Esophagus squamous epithelium (tissue), 5 donors: Measurements from ENCODE around the gene CGB2. TPM values are rescaled to one million over a fixed set of nuclear protein-coding genes. Genes with fewer than 3 reads are reported as not detected.
"Not testable (repeated sequence)": the region's sequence is repeated elsewhere in the genome, so short reads cannot be mapped to it uniquely, and the experiment has no call there.

ENCODE experiments used
- DNase-seq: peaks from one replicate; lab custom pipeline; 2025; lab: John Stamatoyannopoulos, UW
- H3K27ac ChIP-seq, 4 donors: fragments of 200-600 bp; sonication (generic); one replicate each; pipeline ENCODE4 v1.5.1; 2016 to 2019; ENCODE audit warnings: mild to moderate bottlenecking in 1 of 4
- H3K27me3 ChIP-seq, 4 donors: fragments of 200-600 bp; sonication (generic); 1 replicate in 3 of 4; 2 replicates in 1 of 4; pipeline versions ENCODE4 v1.5.1 to v1.6.0; 2017 to 2021; ENCODE audit warnings: antibody characterized with exemption in 1 of 4
- H3K36me3 ChIP-seq, 3 donors: fragments of 200-600 bp; sonication (generic); one replicate each; pipeline ENCODE4 v1.5.1; 2016 to 2019
- H3K4me1 ChIP-seq, 3 donors: fragments of 200-600 bp; sonication (generic); one replicate each; pipeline ENCODE4 v1.5.1; 2017 to 2019
- H3K4me3 ChIP-seq, 4 donors: fragments of 200-600 bp; sonication (generic); 1 replicate in 3 of 4; 2 replicates in 1 of 4; pipeline ENCODE4 v1.5.1; 2016 to 2019; ENCODE audit warnings: mild to moderate bottlenecking in 2 of 4, moderate library complexity in 1 of 4
- H3K9me3 ChIP-seq, 3 donors: fragments of 200-600 bp; sonication (generic); one replicate each; pipeline ENCODE4 v1.5.1; 2016 to 2019
- POLR2A ChIP-seq, 4 donors: fragments of 450-650 bp; IDR thresholded peaks; one replicate each; pipeline ENCODE4 v1.6.1; 2017; ENCODE audit warnings: antibody characterized with exemption in 4 of 4, mild to moderate bottlenecking in 4 of 4, moderate library complexity in 3 of 4
- WGBS, 2 donors: methylation state at CpG; one replicate each; pipeline ENCODE4 v1.1.5; 2018; 5-methylcytosine and 5-hydroxymethylcytosine counted together
- intact Hi-C: fragments of 100-400 bp; cut with DNase I; formaldehyde crosslinking; loops from one replicate; pipeline ENCODE4 v1.15.0; 2022
- total RNA-seq, 4 donors: library from RNA; depleted of rRNA; stranded (reverse); fragments of >200 nt; gene quantifications; one replicate each; pipeline ENCODE4 v1.1.0, GENCODE V29; 2016
- TF ChIP-seq, protein P1 (sequence below), 6 experiments: fragments of 450-650 bp in 4 of 6; fragments of 200-600 bp in 2 of 6; sonication (generic) in 2 of 6; IDR thresholded peaks; one replicate each; pipeline ENCODE4 v1.5.1; 2016 to 2019; ENCODE audit warnings: antibody characterized with exemption in 6 of 6, mild to moderate bottlenecking in 4 of 6, moderate library complexity in 4 of 6
- donor health status: DM: yes; HTN: yes; CAD: no.

CGB2 gene
- not detected for total RNA-seq

DNA sequence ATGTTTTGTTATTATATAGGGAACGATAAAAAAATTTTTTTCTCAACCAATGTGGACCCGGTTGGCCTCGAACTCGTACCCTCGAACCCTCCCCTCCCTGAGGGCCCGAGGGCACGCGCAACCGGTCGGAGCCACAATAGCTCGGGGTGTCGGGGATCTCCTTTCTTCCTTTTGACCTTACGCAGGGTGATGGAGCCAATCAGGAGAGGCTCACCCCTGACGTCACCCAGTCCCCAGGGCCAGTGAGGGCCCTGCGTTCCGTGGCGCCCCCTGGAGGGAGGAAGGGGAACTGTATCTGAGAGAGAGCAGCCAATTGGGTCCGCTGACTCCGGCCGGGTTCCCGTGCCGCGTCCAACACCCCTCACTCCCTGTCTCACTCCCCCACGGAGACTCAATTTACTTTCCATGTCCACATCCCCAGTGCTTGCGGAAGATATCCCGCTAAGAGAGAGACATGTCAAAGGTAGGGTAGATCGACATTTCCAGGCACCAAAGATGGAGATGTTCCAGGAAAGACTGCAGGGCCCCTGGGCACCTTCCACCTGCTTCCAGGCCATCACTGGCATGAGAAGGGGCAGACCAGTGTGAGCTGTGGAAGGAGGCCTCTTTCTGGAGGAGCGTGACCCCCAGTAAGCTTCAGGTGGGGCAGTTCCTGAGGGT, at the start of gene CGB2:
CGB2 (plus strand) TSS at position 249 of the 660 bp plus-strand sequence; CDS start at position 455, 206 bp downstream.
- TF ChIP-seq, protein P1, sequence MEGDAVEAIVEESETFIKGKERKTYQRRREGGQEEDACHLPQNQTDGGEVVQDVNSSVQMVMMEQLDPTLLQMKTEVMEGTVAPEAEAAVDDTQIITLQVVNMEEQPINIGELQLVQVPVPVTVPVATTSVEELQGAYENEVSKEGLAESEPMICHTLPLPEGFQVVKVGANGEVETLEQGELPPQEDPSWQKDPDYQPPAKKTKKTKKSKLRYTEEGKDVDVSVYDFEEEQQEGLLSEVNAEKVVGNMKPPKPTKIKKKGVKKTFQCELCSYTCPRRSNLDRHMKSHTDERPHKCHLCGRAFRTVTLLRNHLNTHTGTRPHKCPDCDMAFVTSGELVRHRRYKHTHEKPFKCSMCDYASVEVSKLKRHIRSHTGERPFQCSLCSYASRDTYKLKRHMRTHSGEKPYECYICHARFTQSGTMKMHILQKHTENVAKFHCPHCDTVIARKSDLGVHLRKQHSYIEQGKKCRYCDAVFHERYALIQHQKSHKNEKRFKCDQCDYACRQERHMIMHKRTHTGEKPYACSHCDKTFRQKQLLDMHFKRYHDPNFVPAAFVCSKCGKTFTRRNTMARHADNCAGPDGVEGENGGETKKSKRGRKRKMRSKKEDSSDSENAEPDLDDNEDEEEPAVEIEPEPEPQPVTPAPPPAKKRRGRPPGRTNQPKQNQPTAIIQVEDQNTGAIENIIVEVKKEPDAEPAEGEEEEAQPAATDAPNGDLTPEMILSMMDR (IDR thresholded peaks at IDR 0.05), result peak in 4 of 6 experiments; percentile 10 to 56 (median 25)
- intact Hi-C loops, H3K36me3 ChIP-seq, H3K27me3 ChIP-seq, H3K4me3 ChIP-seq, H3K4me1 ChIP-seq, H3K9me3 ChIP-seq, H3K27ac ChIP-seq, DNase-seq: not testable (repeated sequence)
- WGBS, 2 donors, result 24 to 39% methylated on average over 15 to 21 of the region's 28 CpGs

DNA sequence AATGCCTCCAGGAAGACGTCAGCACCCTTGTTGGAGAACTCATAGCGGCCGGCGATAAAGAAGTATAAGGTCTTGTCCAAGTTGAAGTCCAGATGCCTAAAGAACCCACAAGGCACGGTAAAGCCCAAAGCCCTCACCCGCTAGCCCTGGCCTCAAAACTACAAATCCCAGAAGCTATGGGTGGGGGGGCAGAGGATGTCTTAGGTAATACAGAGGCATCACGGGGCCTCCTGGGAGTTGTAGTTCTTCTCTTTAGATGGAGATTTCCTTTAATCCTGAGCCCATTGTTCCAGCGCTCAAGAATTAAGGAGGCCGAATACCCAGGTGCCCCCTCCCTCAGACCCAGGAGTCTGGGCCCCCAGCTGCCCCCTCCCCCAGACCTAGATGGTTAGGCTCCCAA, 49.4 kb upstream of the CGB2 start:
- Histone ChIP-seq H3K4me1 (peaks cover 0 to 16% (median 16%) of the 10 kb centered on the region in 3 donors), H3K27me3 (no peaks in the 10 kb centered on the region), H3K9me3 (no peaks in the 10 kb centered on the region), H3K4me3 (no peak overlapping the region), H3K27ac (no peak overlapping the region), H3K36me3 (peaks cover 8 to 84% (median 33%) of the 10 kb centered on the region in 3 donors)
- intact Hi-C loops, result no loop called here
- WGBS, 2 donors, result 84 to 100% methylated on average over 1 to 7 of the region's 9 CpGs
- TF ChIP-seq, protein P1 (IDR thresholded peaks at IDR 0.05), result no peak
- no peak for TF ChIP-seq POLR2A (IDR thresholded peaks at IDR 0.05)
- DNase-seq, result no peak

DNA sequence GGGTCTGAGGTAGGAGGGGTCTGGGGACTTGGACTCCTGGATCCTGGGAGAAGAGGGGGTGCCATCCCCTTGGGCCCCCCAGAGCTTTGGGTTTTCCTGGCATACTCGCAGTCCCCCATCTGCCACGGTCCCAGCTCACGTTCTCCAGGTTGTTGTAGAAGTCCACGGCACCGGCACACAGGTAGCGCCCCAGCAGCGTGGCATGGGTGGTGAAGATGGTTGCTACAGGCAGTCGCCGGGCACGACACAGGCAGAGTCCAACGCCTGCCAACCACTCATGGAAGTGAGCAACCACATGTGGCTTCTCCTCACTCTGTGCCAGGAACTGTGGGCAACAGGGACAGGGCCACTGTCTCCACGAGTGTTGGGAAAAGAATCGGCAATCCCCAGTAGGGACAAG, 46.0 kb upstream of the CGB2 start:
- peaks cover 20 to 100% (median 42%) of the 10 kb centered on the region in 3 donors for H3K36me3 ChIP-seq
- H3K9me3 ChIP-seq, result no peaks in the 10 kb centered on the region
- H3K27me3 ChIP-seq, result no peaks in the 10 kb centered on the region
- no peak overlapping the region for H3K4me3 ChIP-seq
- WGBS, 2 donors, result 98 to 100% methylated on average over 4 to 7 of the region's 13 CpGs
- intact Hi-C loops, result no loop called here
- H3K27ac ChIP-seq, result no peak overlapping the region
- H3K4me1 ChIP-seq, result peaks cover 6 to 13% (median 7%) of the 10 kb centered on the region in 3 donors
- TF ChIP-seq, protein P1 (IDR thresholded peaks at IDR 0.05), result no peak
- no peak for DNase-seq

DNA sequence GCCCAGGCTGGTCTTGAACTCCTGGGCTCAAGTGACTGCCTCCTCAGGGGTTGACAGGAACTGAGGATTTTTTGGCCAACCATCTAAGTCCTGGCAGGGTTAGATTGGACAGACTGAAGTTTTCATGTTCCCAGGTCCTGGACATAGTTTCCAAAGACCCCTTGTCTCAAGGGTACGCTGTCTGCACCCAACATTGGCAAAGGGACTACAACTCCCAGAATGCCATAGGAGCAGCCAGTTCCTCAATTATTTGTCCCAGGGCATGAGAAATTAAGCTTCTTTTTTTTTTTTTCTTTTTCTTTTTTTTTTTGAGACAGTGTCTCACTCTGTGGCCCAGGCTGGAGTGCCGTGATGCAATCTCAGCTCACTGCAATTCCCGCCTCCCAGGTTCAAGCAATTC, 45.5 kb upstream of the CGB2 start:
- WGBS, 2 donors, result 88 to 100% methylated on average over 2 to 3 of the region's 3 CpGs

DNA sequence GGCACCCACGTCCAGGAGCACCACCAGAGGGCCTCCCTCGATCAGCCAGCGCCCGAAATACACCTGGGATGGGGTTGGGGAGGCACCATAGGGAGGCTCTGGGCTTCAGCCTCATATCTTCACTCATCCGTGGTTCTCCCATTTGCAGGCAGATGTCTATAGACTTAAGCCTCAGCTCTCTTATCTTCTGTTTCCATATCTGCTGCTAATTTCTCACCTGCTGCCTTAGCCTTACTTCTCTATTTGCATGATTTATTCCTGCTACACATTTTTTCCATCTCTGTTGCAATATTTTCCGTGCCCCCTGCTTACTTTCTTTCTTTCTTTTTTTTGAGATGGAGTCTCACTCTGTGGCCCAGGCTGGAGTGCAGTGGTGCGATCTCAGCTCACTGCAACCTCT, 44.4 kb upstream of the CGB2 start:
- peaks cover 20 to 29% (median 21%) of the 10 kb centered on the region in 3 donors for H3K4me1 ChIP-seq
- DNase-seq, result no peak
- no peaks in the 10 kb centered on the region for H3K9me3 ChIP-seq
- H3K4me3 ChIP-seq, result no peak overlapping the region
- H3K27me3 ChIP-seq, result no peaks in the 10 kb centered on the region
- 83 to 92% methylated on average over 7 of the region's 7 CpGs for WGBS, 2 donors
- H3K36me3 ChIP-seq, result peaks cover 13 to 91% (median 31%) of the 10 kb centered on the region in 3 donors
- no peak for TF ChIP-seq POLR2A (IDR thresholded peaks at IDR 0.05)
- TF ChIP-seq, protein P1 (IDR thresholded peaks at IDR 0.05), result no peak
- H3K27ac ChIP-seq, result no peak overlapping the region
- intact Hi-C loops, result no loop called here

More for the DNA sequence above, 45.5 kb upstream of the CGB2 start:
- H3K36me3 ChIP-seq, result peaks cover 20 to 100% (median 42%) of the 10 kb centered on the region in 3 donors
- intact Hi-C loops, result no loop called here
- no peak overlapping the region for H3K4me3 ChIP-seq
- H3K4me1 ChIP-seq, result peaks cover 9 to 18% (median 12%) of the 10 kb centered on the region in 3 donors
- no peak overlapping the region for H3K27ac ChIP-seq
- H3K27me3 ChIP-seq, result no peaks in the 10 kb centered on the region
- TF ChIP-seq, protein P1 (IDR thresholded peaks at IDR 0.05), result no peak
- no peak for TF ChIP-seq POLR2A (IDR thresholded peaks at IDR 0.05)
- DNase-seq, result no peak
- no peaks in the 10 kb centered on the region for H3K9me3 ChIP-seq
